GM12801 (cell line): ENCODE measurements around the gene CHFR.

Experiments used
- CTCF ChIP-seq: IDR thresholded peaks from one replicate; pipeline ENCODE4 v1.5.1; 2011; ENCODE audit warnings: control low read depth; ENCODE audit not compliant: insufficient read length; ENCODE audit errors: extremely low read depth

CHFR gene

GRCh38 chr12:132869551-132869950, 17.9 kb downstream of the CHFR start:
- no peak for TF ChIP-seq CTCF

- no peak for TF ChIP-seq CTCF
Observed at GRCh38 chr12:132866251-132866828, 21.1 kb downstream of the CHFR start.

GRCh38 chr12:132861558-132861957, 25.8 kb downstream of the CHFR start:
- TF ChIP-seq CTCF = no peak

GRCh38 chr12:132858718-132859266, 28.6 kb downstream of the CHFR start:
- TF ChIP-seq CTCF = no peak

- no peak for TF ChIP-seq CTCF
Observed at GRCh38 chr12:132856581-132856980, 30.8 kb downstream of the CHFR start.

GRCh38 chr12:132853285-132854092, 33.9 kb downstream of the CHFR start:
- no peak for TF ChIP-seq CTCF

GRCh38 chr12:132852496-132852895, 34.9 kb downstream of the CHFR start:
- no peak for TF ChIP-seq CTCF
